HG03442 (cell line): ENCODE data around the gene DBNDD2.
A peak's percentile ranks its signal among the peaks of the same experiment; 100 is the strongest.

ENCODE experiments used
- ATAC-seq: cut with Tn5 transposase; IDR thresholded peaks from one replicate; pipeline ENCODE4 v1.9.1; 2021; ENCODE audit warnings: mild to moderate bottlenecking, moderate library complexity; ENCODE audit not compliant: unreplicated experiment

DBNDD2 gene, protein sequence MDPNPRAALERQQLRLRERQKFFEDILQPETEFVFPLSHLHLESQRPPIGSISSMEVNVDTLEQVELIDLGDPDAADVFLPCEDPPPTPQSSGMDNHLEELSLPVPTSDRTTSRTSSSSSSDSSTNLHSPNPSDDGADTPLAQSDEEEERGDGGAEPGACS

DNA sequence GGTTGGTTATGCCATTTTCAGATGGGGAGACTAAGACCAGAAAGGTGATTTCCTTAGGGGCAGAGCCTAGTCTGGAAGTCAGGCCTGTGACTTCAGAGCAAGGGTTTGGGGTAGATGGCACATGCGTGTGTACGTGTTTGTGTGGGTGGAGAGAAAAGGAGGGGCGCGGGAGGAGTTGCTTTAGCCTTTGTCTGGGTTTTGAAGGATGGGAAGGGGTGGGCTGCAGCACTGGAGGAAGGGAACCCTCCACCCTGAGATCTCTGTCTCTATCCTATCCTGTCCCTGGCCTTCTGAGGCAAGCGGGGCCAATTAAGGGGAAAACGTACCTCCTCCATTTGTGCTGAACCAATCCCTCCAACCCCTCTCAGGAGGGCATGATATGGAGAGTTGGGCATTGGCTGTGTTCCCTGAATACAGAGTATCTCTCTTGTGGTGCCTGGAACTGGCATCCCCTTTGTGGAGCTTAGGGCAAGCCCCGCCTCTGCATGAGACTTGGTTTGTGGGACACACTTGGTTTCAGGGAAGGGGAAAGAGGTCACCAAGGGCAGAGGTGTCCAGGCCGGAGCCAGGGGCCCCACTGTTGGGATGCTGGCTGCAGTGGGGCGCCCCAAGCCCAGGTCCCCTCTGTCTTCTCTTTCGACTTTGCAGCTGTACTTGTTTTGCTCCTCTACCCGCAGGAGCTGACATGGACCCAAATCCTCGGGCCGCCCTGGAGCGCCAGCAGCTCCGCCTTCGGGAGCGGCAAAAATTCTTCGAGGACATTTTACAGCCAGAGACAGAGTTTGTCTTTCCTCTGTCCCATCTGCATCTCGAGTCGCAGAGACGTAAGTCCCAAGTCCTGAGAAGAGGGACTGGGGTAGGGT is at the start of gene DBNDD2:
Gene DBNDD2 (plus strand): TSS at position 507 of the 863 bp plus-strand sequence. CDS start 179 bp downstream, at position 686.
- ATAC-seq = no peak

DNA sequence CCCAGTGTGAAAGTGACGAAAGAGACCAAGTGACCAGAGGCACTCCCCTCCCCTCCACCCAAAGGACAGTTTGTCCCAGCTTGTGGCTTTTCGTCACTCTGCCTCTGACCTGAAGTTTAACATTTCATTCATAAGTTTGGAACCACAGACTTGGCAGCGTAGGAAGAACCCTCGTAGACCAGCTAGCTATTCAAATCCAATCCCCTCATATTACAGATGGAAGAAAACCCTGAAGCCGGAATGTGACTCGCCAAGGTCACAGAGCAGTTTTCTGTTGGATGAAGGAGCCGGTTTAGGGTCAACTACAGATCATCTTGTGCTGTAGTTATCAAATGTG is 49.1 kb upstream of the DBNDD2 start:
- no peak for ATAC-seq

DNA sequence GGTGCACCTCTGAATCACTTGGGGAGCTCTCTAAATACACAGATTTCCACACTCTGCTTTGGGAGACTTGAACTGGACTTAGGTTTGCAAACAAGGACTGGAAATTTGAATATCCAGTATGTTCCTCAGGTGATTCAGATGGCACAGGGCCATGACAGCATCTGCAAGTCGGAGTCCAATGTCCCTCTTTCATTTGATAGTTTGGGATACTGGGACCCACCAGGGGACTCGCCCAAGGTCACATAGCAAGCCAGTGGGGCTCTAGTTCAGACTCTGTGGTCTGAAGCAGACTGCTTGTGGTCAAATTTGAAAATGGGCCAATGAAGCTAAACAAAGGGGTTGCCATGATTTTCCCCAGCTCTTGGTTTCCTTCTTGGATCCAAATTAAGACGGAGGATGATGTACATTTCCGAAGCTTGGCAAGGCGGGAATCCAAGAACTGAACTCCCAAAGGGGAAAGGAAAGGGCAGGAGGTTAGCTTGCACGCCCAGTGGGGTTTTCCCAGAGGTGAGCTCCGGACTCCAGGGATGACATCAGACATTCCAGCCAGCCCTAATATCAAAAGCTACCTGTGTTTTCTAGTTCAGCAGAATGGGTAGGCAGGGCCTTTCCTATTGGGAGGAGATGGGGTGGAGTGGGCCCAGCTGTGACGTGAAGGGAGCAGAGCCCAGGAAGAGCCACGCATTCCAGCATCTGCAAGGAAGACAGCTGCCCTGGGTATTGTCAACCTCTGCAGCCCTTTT is 48.5 kb upstream of the DBNDD2 start:
- no peak for ATAC-seq

DNA sequence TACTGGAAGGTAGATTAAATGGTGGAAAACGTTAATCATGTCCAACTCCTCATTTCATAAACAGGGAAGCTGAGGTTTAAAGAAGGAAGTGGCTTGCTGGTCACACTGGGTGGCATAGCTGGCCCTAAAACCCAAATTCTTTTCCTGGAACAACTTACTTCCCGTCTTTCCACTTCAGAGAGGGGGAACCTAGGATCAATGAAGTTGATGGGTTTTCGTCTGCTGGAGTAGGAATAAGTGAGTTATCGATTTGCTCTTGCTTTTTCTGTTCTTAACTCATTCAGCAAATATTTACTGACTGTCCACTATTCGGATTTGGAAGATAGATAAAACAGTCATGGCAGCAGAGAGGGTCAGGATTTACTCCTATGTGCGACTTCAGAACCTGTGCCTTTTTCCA is 46.3 kb upstream of the DBNDD2 start:
- ATAC-seq = no peak

DNA sequence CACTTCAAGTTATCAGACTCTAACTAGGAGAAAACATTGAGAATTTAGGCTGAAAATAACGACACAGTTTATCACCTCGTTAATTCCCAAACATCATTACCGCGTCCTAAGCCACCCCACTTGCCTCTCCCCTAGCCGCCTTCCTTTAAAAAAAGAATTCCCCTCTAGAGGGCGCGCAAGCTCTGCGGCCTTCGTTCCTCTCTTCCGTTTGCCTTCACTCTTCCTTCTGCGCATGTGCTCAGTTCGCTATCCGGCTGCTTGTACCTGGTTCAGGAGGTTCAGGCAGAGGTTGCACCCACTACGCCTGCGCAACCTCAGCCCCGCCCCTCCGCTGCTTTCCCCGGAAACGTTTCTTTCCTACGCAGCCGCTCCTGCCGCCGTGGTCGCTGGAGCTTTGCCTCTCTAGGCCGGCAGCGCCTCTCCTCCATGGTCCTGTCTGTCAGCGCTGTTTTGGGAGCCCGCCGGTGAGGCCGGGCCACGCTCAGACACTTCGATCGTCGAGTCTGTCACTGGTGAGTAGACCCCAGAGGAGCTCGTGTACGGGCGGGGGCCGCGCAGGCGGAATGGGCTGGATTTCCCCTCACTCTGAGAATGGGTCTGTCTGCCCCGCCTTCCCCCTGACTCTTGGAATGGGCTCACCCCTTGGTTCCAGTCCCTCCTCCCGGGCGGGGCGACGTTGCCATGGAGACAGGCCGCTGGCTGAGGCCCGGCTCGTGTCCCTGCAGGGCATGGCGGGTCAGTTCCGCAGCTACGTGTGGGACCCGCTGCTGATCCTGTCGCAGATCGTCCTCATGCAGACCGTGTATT is 45.1 kb upstream of the DBNDD2 start, which contains the start of gene SYS1:
Gene SYS1 (plus strand): TSS at position 353 of the 807 bp plus-strand sequence. CDS start 376 bp downstream, at position 729.
- ATAC-seq = peak; percentile 78

DNA sequence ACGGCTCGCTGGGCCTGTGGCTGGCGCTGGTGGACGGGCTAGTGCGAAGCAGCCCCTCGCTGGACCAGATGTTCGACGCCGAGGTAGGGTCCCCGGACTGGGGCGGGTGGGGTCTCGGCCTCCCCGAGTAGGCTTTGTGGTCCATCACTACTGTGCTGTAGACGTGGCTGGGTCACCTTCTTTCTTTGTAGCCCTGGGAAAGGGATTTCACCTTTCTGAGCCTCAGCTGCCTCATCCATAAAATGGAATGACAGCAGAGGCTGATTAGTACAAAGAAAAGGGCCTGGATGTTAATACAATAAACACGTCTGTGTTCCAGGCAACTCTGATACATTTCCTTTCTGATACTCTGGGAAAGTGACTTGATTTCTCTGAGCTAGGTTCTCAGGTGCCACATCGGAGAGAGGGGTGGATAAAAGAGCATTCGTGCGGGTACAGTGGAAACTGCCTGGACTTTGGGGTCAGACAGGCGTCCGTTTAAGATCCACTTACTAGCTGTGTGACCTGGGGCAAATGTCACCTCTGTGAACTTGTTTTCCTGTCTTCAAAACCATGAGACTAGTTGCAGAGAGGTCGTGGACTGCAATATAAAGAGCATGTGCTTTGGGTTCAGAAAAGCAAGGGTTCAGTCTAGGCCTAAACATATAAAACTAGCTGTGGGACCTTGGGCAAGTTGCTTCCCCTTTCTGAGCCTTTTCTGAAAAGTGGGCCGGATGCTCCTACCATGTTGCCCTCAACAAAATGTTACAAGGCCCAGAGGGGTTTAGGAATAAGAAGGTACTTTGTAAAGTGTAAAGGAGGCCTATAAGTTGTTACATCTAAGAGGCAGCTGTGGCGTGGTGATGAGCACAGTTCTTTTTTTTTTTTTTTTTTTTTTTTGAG is 44.2 kb upstream of the DBNDD2 start:
- ATAC-seq = no peak

DNA sequence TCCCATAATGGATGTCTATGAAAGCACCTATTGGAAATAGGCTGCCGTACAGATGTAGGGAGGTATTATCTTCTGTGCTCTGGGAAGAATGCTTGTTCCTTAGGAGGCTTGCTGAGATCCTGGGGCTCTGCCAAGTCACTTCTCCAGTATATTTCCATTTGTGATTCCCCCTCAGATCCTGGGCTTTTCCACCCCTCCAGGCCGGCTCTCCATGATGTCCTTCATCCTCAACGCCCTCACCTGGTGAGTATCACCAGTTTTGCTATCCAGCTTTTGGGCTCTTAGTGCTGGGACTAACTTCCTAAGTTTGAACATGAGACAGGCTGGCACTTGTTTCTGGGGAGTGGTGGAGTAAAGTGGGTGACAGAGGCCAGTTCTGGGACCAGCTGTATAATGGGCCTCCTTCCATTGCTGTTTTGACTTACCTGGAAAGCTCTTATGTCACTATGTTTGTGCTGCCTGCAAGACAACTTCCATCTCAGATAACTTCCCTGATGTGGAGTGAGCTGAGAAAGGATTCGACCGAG is 42.6 kb upstream of the DBNDD2 start:
- no peak for ATAC-seq

DNA sequence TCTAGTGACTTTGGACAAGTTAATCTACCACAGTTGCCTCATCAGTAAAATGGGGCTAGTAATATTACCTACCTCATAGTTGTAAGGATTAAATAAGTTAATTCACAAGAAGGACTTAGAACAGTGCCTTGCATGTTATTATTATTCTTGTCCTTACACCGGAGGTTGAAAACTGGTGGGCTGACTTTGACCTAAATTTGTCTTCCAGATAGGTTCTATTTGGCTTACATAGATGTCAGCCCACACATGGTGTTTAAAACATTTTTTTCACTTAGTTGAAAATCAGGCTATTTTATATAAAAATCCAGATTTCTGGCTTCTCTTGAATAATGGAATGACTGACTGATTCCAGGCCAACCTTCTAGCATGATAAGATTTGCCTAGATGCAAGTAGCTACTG is 41.9 kb upstream of the DBNDD2 start:
- ATAC-seq = no peak

DNA sequence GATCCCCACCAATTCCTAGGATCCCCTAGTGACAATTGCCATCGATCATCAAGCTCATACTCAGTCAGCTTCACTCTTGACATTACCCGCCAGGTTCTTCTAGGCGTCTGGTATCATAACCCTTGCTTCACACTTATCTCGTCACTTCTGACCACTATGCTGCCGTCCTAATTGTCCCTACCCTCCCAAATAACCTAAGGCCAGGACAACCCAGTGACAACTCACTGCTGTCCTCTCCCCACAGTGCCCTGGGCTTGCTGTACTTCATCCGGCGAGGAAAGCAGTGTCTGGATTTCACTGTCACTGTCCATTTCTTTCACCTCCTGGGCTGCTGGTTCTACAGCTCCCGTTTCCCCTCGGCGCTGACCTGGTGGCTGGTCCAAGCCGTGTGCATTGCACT is 41.5 kb upstream of the DBNDD2 start:
- no peak for ATAC-seq

DNA sequence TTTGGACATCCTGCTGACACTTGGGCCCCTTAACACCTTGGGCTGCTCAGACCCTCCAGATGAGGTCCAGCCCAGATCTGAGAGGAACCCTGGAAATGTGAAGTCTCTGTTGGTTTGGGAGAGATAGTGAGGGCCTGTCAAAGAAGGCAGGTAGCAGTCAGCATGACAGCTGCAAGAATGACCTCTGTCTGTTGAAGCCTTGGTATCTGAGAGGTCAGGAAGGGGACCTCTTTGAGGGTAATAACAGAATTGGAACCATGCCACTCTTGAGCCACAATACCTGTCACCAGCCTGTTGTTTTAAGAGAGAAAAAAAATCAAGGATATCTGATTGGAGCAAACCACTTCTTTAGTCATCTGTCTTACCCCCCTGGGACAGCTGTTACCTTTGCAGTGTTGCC is 41.0 kb upstream of the DBNDD2 start:
- no peak for ATAC-seq

DNA sequence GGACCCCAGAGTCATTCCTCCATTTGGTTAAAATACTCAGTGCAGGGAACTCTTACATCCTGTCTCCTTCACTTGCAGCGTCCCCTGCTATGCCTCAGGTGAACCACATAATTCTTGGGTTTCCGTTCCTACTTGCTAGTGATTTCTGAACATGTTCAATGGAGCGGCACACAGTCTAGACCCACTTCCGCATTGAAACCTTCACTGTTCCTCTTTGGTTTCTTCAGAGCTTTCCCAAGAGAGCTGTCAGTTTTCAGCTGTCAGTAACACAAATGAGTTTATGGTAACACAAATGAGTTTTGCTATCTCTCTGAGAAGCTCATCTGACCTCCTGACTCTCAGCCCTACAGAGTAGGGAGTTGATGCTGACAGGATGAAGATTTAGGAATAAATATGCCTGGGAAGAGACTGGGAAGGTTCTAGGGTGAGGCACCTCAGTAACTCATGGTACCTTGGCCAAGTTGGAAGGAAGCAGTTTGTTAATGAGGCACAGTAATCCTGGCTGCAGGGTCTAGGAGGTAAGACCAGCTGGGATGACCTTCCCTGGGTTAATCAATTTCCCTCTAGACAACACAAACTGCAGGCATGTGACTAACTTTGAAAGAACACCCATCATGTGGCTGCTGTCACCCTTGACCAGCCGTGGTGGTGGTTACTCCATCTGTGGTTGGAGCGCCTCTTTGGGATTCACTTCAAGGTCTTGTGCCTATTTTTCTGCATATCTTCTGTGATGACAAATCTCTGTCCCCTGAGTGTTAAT is 39.7 kb upstream of the DBNDD2 start:
- peak; percentile 73 for ATAC-seq

DNA sequence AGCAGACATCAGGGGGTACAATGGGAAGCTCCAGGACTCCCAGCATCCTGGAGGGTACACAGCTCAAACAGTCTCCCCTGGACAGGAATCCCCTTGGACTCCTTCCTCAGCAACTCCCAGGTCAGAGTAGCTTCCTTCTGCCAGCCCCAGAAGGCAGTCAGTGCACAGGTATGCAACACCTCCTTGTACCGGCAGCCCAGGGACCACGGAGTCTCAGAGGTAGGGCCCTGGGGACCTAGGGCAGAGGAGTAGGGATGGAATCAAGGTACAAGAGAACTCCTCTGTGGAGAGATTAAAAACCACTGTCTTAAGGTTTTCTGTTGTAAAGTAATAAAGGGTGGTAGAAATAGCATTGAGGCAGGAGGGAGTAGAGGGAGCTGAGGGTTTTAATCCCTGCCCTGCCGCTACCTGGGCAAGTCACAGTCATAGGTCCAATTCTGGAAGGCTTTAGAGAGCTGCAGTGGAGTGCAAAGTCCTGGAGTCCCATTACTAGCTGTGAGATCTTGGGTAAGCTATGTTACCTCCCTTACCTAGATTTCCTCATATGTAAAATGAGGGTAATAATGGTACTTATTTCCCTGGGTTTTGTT is 37.4 kb upstream of the DBNDD2 start:
- no peak for ATAC-seq

DNA sequence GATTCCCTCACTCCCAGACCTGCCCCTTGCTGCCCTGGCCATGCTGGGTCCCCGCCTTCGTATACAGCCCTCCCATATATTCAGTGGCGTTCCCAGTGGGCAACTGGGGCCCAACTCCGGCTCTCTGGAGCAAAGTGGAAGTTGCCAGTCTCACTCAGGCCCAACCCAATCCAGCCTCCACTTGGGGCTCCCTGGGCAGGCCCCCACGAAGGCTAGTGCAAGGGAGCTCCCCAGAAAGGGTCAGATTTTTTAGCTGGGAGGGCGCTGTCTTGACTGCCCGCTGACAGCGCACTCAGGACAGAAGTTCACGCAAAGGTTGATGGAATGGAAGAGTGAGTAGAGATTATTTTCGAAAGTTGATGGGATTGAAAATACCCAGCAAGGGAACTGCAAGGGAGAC is 35.8 kb upstream of the DBNDD2 start:
- ATAC-seq = no peak

DNA sequence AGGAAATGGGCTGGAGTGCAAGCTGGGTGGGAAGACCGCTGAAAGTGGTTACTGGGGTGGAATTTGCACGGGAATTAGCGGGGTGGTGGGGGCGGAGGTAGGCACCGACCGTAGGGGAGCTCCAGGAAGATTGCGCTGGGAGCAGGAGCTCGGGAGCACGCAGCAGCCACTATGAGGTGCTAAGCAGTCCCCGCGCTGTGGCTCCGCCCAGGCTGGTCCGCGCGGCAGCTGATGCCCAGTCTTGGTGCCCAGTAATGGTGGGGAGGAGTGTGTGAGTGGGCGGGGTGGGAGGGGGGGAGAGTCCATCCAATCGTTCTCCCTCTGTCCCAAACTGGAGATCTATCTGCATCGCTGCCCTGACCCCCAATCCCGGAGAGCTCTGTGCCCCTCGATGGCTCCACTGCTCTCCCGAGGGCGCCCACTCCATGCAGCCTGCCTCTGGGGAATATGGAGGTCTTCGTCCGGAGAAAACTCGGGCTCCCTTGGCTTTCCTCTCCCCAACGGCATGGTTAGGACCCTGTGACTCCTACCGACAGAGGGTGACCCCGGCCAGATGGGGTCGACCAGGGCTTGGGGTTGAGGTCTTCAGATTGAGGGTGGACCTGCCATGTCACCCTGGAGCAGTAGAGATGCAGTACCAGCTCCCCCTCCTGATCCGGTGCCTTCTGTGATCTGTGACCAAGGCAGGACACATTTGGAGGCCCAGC is 35.3 kb upstream of the DBNDD2 start:
- no peak for ATAC-seq

DNA sequence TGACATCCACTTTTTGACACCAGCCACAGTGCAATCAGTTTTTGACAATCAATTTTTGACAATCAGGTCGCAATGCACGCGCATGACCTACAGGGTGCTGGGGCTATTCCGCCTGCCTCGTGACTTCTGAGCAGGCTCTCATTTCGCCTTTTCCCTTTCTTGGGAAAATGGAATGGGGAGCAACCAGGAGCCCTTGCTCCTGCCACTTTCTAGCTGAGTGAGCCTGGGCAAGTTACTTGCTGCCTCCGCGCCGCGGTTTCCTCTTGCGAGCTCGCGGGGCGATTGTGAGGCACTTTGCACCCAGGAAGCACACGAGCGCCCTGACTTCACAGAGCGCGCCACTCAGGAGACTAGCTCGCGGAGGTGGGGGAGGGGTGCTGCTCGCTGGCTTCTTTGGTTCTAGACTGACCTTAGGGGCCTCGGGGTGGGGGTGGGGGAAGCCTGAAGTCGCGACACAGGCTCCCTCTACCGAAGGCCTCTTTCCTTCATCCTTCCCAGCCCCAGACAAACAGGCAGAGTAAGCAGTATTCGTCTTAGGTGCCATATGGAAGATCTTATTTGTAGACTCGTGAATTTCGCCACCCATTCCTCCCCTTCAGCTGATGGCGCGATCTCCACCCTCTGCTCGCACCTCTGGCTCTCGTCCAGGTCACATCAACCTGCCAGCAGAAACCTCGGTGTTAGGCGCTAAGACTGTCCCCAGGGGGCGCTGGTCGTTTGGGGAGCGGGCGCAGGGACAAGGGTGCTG is 34.6 kb upstream of the DBNDD2 start:
- ATAC-seq = peak; percentile 60

DNA sequence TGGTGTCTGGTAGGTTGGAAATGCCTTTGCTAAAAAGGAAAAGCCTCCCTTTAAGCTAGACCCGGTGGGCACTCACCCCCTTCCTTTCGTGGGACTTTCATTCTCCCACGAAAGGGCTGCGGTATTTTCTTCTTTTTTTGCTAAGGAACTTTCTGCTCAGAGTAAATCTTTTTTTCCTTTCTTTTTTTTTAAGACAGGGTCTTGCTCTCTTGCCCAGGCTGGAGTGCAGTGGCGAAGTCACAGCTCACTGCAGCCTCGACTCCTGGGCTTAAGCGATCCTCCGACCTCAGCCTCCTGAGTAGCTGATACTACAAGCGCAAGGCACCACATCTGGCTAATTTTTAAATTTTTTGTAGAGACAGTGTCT is 34.0 kb upstream of the DBNDD2 start:
- ATAC-seq = no peak

DNA sequence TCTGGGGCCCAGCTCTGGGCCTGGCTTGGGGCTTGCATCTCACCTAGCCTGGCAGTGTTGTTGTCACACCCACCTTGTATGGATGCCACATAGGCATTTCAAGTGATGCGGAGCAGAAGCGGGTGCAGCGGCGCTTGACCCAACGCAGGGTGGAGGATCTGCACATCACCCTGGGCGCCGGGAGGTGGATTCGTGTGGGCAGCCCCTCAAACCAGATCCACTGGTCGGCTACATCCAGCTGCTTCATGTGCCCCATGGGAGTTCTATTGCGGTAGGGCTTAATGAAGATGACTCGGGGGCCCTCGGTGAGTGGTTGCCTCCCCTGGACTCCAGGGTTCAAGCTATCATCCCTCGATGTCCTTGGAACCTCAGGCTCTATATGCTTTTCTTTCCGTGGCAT is 33.1 kb upstream of the DBNDD2 start:
- ATAC-seq = no peak
